ENCODE data around the gene OSBPL10. TPM values are rescaled to one million over a fixed set of nuclear protein-coding genes. Genes with fewer than 3 reads are reported as not detected.

The OSBPL10 gene
- total and polyA plus RNA-seq, 4 experiments from 2014 or later: 0.95 TPM; not detected in 3

- H3K4me3 ChIP-seq (ENCODE audit: low read length in 2 of 2): no peak overlapping the region
- Mint-ChIP-seq H3K9me3 (no peaks in the 10 kb centered on the region), H3K27me3 (no peaks in the 10 kb centered on the region), H3K36me3 (peaks cover 77 to 86% of the 10 kb centered on the region in 2 donors), H3K4me1 (peaks cover 17 to 25% (median 21%) of the 10 kb centered on the region in 4 donors), H3K27ac (peak overlapping the region in 3 of 7 donors; percentile 12 to 52 (median 22)), H3K4me3 (no peak overlapping the region)
- no peak for DNase-seq
- ChIA-PET CTCF (ENCODE audit: partially characterized antibody) (interaction anchor here (0.6 kb wide), 1 partner anchor 1083 kb away, joined by 3 read pairs; no protein-coding TSS in a partner anchor), POLR2A (ENCODE audit: partially characterized antibody) (interaction anchor here (0.8 kb wide), 1 partner anchor 97 kb away, joined by 3 read pairs; the partner anchor contains the start of gene STT3B)
- no peaks in the 10 kb centered on the region for H3K27me3 ChIP-seq (ENCODE audit: insufficient read depth, low read length)
- H3K27ac ChIP-seq (ENCODE audit: low read depth, low read length): no peak overlapping the region
- no peaks in the 10 kb centered on the region for H3K9me3 ChIP-seq (ENCODE audit: control insufficient read depth in 1 of 2, low read length in 2 of 2)
- H3K36me3 ChIP-seq (ENCODE audit: insufficient read depth, low read length): peaks cover 60% of the 10 kb centered on the region
- H3K4me1 ChIP-seq (ENCODE audit: insufficient read depth, low read length): peaks cover 11% of the 10 kb centered on the region
- intact Hi-C loops (cut with micrococcal nuclease): no loop called here
These were observed 352.0 kb downstream of the OSBPL10 start for GRCh38 chr3:31629054-31629453.

DNA sequence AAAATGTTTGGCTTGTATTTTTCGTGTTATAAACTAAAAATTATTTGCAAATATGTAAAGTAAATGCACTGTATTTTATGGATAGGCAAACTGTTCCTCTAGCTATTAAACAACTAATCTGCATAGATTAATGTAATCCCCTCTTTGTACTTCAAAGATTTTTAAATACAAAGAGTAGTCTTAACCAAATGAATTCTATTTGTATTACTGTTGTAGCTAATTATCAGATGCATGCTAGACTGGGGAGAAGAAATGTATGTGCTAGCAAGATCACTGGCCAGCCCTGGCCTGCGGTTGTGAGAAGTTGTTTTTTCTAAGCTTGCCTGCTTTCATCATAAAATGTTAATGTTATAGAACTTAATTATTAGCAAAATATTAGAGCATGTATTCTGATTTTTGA, 355.7 kb downstream of the OSBPL10 start:
- intact Hi-C loops (cut with micrococcal nuclease): no loop called here
- no peaks in the 10 kb centered on the region for H3K4me1 ChIP-seq (ENCODE audit: insufficient read depth, low read length)
- Mint-ChIP-seq H3K36me3 (peaks cover 77 to 88% of the 10 kb centered on the region in 2 donors), H3K4me1 (peaks cover 14 to 22% (median 16%) of the 10 kb centered on the region in 4 donors), H3K9me3 (no peaks in the 10 kb centered on the region), H3K27ac (no peak overlapping the region), H3K4me3 (no peak overlapping the region), H3K27me3 (no peaks in the 10 kb centered on the region)
- peaks cover 74% of the 10 kb centered on the region for H3K36me3 ChIP-seq (ENCODE audit: insufficient read depth, low read length)
- ChIA-PET POLR2A (ENCODE audit: partially characterized antibody) (interaction anchor here (0.5 to 1.4 kb wide), 3 partner anchors 10 to 113 kb away, joined by 3 to 4 read pairs (median 4); no protein-coding TSS in a partner anchor), CTCF (ENCODE audit: partially characterized antibody) (interaction anchor here (1.0 to 1.7 kb wide), 3 partner anchors 14 to 93 kb away, joined by 4 to 5 read pairs (median 4); partner anchors contain the start of gene STT3B)
- no peak overlapping the region for H3K4me3 ChIP-seq (ENCODE audit: low read length in 2 of 2)
- no peaks in the 10 kb centered on the region for H3K9me3 ChIP-seq (ENCODE audit: control insufficient read depth in 1 of 2, low read length in 2 of 2)
- DNase-seq: no peak
- H3K27me3 ChIP-seq (ENCODE audit: insufficient read depth, low read length): no peaks in the 10 kb centered on the region
- no peak overlapping the region for H3K27ac ChIP-seq (ENCODE audit: low read depth, low read length)

- Histone ChIP-seq H3K27me3 (ENCODE audit: insufficient read depth, low read length) (no peaks in the 10 kb centered on the region), H3K9me3 (ENCODE audit: control insufficient read depth in 1 of 2, low read length in 2 of 2) (no peaks in the 10 kb centered on the region), H3K4me1 (ENCODE audit: insufficient read depth, low read length) (no peaks in the 10 kb centered on the region), H3K4me3 (ENCODE audit: low read length in 2 of 2) (no peak overlapping the region), H3K27ac (ENCODE audit: low read depth, low read length) (no peak overlapping the region), H3K36me3 (ENCODE audit: insufficient read depth, low read length) (peaks cover 63% of the 10 kb centered on the region)
- ChIA-PET POLR2A (ENCODE audit: partially characterized antibody) (no interaction called here), CTCF (ENCODE audit: partially characterized antibody) (interaction anchor here (1.2 to 1.7 kb wide), 4 partner anchors 11 to 91 kb away, joined by 3 to 6 read pairs (median 4); partner anchors contain the start of gene STT3B)
- no peak for DNase-seq
- no peak overlapping the region for H3K4me3 Mint-ChIP-seq
- peaks cover 70 to 84% of the 10 kb centered on the region in 2 donors for H3K36me3 Mint-ChIP-seq
- no peaks in the 10 kb centered on the region for H3K9me3 Mint-ChIP-seq
- intact Hi-C loops (cut with micrococcal nuclease): no loop called here
- H3K4me1 Mint-ChIP-seq: peaks cover 12 to 17% (median 14%) of the 10 kb centered on the region in 4 donors
- no peaks in the 10 kb centered on the region for H3K27me3 Mint-ChIP-seq
- H3K27ac Mint-ChIP-seq: peak overlapping the region in 2 of 7 donors; percentile 49 to 51
These were observed 356.9 kb downstream of the OSBPL10 start for GRCh38 chr3:31624083-31624709.

- peaks cover 66 to 83% of the 10 kb centered on the region in 2 donors for H3K36me3 Mint-ChIP-seq
- H3K27me3 Mint-ChIP-seq: no peaks in the 10 kb centered on the region
- ChIA-PET CTCF (ENCODE audit: partially characterized antibody) (no interaction called here), POLR2A (ENCODE audit: partially characterized antibody) (no interaction called here)
- no peak for DNase-seq
- intact Hi-C loops (cut with micrococcal nuclease): no loop called here
- Histone ChIP-seq H3K27ac (ENCODE audit: low read depth, low read length) (no peak overlapping the region), H3K4me3 (ENCODE audit: low read length in 2 of 2) (no peak overlapping the region), H3K27me3 (ENCODE audit: insufficient read depth, low read length) (no peaks in the 10 kb centered on the region), H3K36me3 (ENCODE audit: insufficient read depth, low read length) (peaks cover 53% of the 10 kb centered on the region), H3K4me1 (ENCODE audit: insufficient read depth, low read length) (no peaks in the 10 kb centered on the region), H3K9me3 (ENCODE audit: control insufficient read depth in 1 of 2, low read length in 2 of 2) (no peaks in the 10 kb centered on the region)
- no peaks in the 10 kb centered on the region for H3K9me3 Mint-ChIP-seq
- peak overlapping the region in 3 of 7 donors; percentile 22 to 65 (median 57) for H3K27ac Mint-ChIP-seq
- H3K4me1 Mint-ChIP-seq: peaks cover 11 to 18% (median 16%) of the 10 kb centered on the region in 4 donors
- H3K4me3 Mint-ChIP-seq: no peak overlapping the region
These were observed 358.3 kb downstream of the OSBPL10 start for GRCh38 chr3:31622636-31623288.

GRCh38 chr3:31621314-31621713, 359.7 kb downstream of the OSBPL10 start:
- H3K27me3 Mint-ChIP-seq: no peaks in the 10 kb centered on the region
- intact Hi-C loops (cut with micrococcal nuclease): no loop called here
- H3K4me3 ChIP-seq (ENCODE audit: low read length in 2 of 2): no peak overlapping the region
- no peaks in the 10 kb centered on the region for H3K9me3 Mint-ChIP-seq
- peaks cover 39% of the 10 kb centered on the region for H3K36me3 ChIP-seq (ENCODE audit: insufficient read depth, low read length)
- no peak for DNase-seq
- ChIA-PET POLR2A (ENCODE audit: partially characterized antibody) (no interaction called here), CTCF (ENCODE audit: partially characterized antibody) (no interaction called here)
- H3K4me3 Mint-ChIP-seq: no peak overlapping the region
- peak overlapping the region in 2 of 7 donors; percentile 30 to 31 for H3K27ac Mint-ChIP-seq
- H3K9me3 ChIP-seq (ENCODE audit: control insufficient read depth in 1 of 2, low read length in 2 of 2): no peaks in the 10 kb centered on the region
- no peaks in the 10 kb centered on the region for H3K4me1 ChIP-seq (ENCODE audit: insufficient read depth, low read length)
- H3K27ac ChIP-seq (ENCODE audit: low read depth, low read length): no peak overlapping the region
- H3K27me3 ChIP-seq (ENCODE audit: insufficient read depth, low read length): no peaks in the 10 kb centered on the region
- H3K36me3 Mint-ChIP-seq: peaks cover 62 to 81% of the 10 kb centered on the region in 2 donors
- H3K4me1 Mint-ChIP-seq: peaks cover 15 to 26% (median 18%) of the 10 kb centered on the region in 4 donors

DNA sequence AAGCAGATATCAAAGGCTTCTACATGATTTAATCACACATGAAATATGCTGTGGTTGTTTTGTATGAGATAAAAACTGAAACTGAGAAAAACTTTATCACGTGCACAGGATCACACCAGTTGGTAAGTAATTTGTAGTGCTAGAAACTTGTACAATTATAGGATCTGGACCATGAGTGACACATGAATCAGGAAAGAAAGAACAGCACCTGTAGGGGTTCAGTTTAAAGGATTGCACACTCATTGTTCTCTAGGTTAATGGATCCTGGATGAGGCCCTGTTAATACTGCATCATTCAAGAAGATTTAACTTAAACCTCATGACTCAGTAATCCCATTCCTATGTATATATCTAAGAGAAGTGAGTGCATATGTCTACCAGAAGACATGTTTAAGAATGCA, 360.4 kb downstream of the OSBPL10 start:
- Histone ChIP-seq H3K4me1 (ENCODE audit: insufficient read depth, low read length) (no peaks in the 10 kb centered on the region), H3K9me3 (ENCODE audit: control insufficient read depth in 1 of 2, low read length in 2 of 2) (no peaks in the 10 kb centered on the region), H3K27ac (ENCODE audit: low read depth, low read length) (no peak overlapping the region), H3K27me3 (ENCODE audit: insufficient read depth, low read length) (no peaks in the 10 kb centered on the region), H3K36me3 (ENCODE audit: insufficient read depth, low read length) (peaks cover 33% of the 10 kb centered on the region), H3K4me3 (ENCODE audit: low read length in 2 of 2) (no peak overlapping the region)
- Mint-ChIP-seq H3K9me3 (no peaks in the 10 kb centered on the region), H3K4me1 (peaks cover 19 to 32% (median 23%) of the 10 kb centered on the region in 4 donors), H3K36me3 (peaks cover 62 to 81% of the 10 kb centered on the region in 2 donors), H3K27me3 (no peaks in the 10 kb centered on the region), H3K27ac (peak overlapping the region in 1 of 7 donors; percentile 14), H3K4me3 (no peak overlapping the region)
- intact Hi-C loops (cut with micrococcal nuclease): no loop called here
- no peak for DNase-seq
- POLR2A ChIA-PET (ENCODE audit: partially characterized antibody): no interaction called here
- CTCF ChIA-PET (ENCODE audit: partially characterized antibody): no interaction called here

GRCh38 chr3:31616711-31617110, 364.4 kb downstream of the OSBPL10 start:
- Histone ChIP-seq H3K4me3 (ENCODE audit: low read length in 2 of 2) (no peak overlapping the region), H3K4me1 (ENCODE audit: insufficient read depth, low read length) (peaks cover 18% of the 10 kb centered on the region), H3K27me3 (ENCODE audit: insufficient read depth, low read length) (no peaks in the 10 kb centered on the region), H3K27ac (ENCODE audit: low read depth, low read length) (no peak overlapping the region), H3K36me3 (ENCODE audit: insufficient read depth, low read length) (peaks cover 7% of the 10 kb centered on the region), H3K9me3 (ENCODE audit: control insufficient read depth in 1 of 2, low read length in 2 of 2) (no peaks in the 10 kb centered on the region)
- DNase-seq: no peak
- Mint-ChIP-seq H3K4me3 (no peak overlapping the region), H3K4me1 (peaks cover 35 to 58% (median 49%) of the 10 kb centered on the region in 4 donors), H3K36me3 (peaks cover 66 to 70% of the 10 kb centered on the region in 2 donors), H3K27ac (no peak overlapping the region), H3K9me3 (no peaks in the 10 kb centered on the region), H3K27me3 (no peaks in the 10 kb centered on the region)
- CTCF ChIA-PET (ENCODE audit: partially characterized antibody): interaction anchor here (0.6 kb wide), 1 partner anchor 849 kb away, joined by 3 read pairs; no protein-coding TSS in a partner anchor
- POLR2A ChIA-PET (ENCODE audit: partially characterized antibody): interaction anchor here (0.7 kb wide), 1 partner anchor 868 kb away, joined by 4 read pairs; no protein-coding TSS in a partner anchor
- intact Hi-C loops (cut with micrococcal nuclease): no loop called here
